SU-DHL-6 (cell line): ENCODE results near the gene RECK.

ENCODE experiments used
- H2AFZ ChIP-seq: fragments of 200-600 bp; sonication (generic); 2 replicates; pipeline ENCODE4 v1.6.1; 2014; ENCODE audit warnings: low read depth, mild to moderate bottlenecking, moderate library complexity, mixed read lengths, antibody characterized with exemption, low read length; ENCODE audit not compliant: severe bottlenecking
- H3F3A ChIP-seq: fragments of 200-600 bp; shearing (Covaris generic); 2 replicates; pipeline ENCODE4 v1.6.0; 2016; ENCODE audit warnings: antibody characterized with exemption, mild to moderate bottlenecking; ENCODE audit not compliant: insufficient read depth
- H3K27ac ChIP-seq: fragments of 200-600 bp; sonication (generic); 2 replicates; pipeline ENCODE4 v1.5.1; 2016; ENCODE audit warnings: low read depth, mild to moderate bottlenecking, low read length, moderate library complexity, mixed read lengths
- H3K27me3 ChIP-seq: fragments of 200-600 bp; sonication (generic), shearing (Covaris generic); 2 replicates; pipeline ENCODE4 v1.6.0; 2014; ENCODE audit warnings: mild to moderate bottlenecking, low read length
- H3K36me3 ChIP-seq: fragments of 200-600 bp; sonication (generic); 2 replicates; pipeline ENCODE4 v1.6.1; 2014; ENCODE audit warnings: mild to moderate bottlenecking, low read length, mixed read lengths
- H3K4me2 ChIP-seq: fragments of 300-600, 200-600 bp; shearing (Covaris generic), sonication (generic); 2 replicates; pipeline ENCODE4 v1.6.0; 2014; ENCODE audit warnings: low read length, low read depth, mild to moderate bottlenecking; ENCODE audit not compliant: poor library complexity, severe bottlenecking
- H3K4me3 ChIP-seq: fragments of 200-600 bp; sonication (generic); 2 replicates; pipeline ENCODE4 v1.5.1; 2014; ENCODE audit warnings: antibody characterized with exemption, low read length, mild to moderate bottlenecking, mixed read lengths; ENCODE audit not compliant: insufficient read depth, poor library complexity, severe bottlenecking
- H3K79me2 ChIP-seq: fragments of 200-600 bp; sonication (generic); 2 replicates; pipeline ENCODE4 v1.6.1; 2014; ENCODE audit warnings: mild to moderate bottlenecking, low read length, moderate library complexity; ENCODE audit not compliant: insufficient read depth
- H3K9ac ChIP-seq: fragments of 200-600 bp; sonication (generic); 2 replicates; pipeline ENCODE4 v1.7.0; 2014; ENCODE audit warnings: mild to moderate bottlenecking, low read length
- H3K9me2 ChIP-seq: fragments of 200-600 bp; sonication (generic); replicated peaks from 2 replicates; pipeline ENCODE4 v1.6.1; 2014; ENCODE audit warnings: low read length; ENCODE audit not compliant: insufficient read depth
- H3K9me3 ChIP-seq: fragments of 200-600 bp; sonication (generic); 2 replicates; pipeline ENCODE4 v1.6.1; 2014; ENCODE audit warnings: low read length, mixed read lengths; ENCODE audit not compliant: insufficient read depth
- H4K20me1 ChIP-seq: fragments of 200-600 bp; sonication (generic); 2 replicates; pipeline ENCODE4 v1.6.1; 2014; ENCODE audit warnings: low read depth, mild to moderate bottlenecking, antibody characterized with exemption, low read length, moderate library complexity, mixed read lengths
- EZH2phosphoT487 ChIP-seq: fragments of 200-600 bp; sonication (generic), shearing (Covaris generic); conservative IDR thresholded peaks from 2 replicates; pipeline ENCODE4 v1.6.1; 2018; ENCODE audit warnings: mild to moderate bottlenecking, antibody characterized with exemption, low read length, moderate library complexity, mixed read lengths
- TF ChIP-seq, protein P1 (sequence below): fragments of 200-600 bp; sonication (generic); IDR thresholded peaks from one replicate; pipeline ENCODE4 v1.5.1; 2017; ENCODE audit warnings: antibody characterized with exemption, mild to moderate bottlenecking, low read length, moderate library complexity; ENCODE audit not compliant: insufficient read depth, poor library complexity, severe bottlenecking

RECK gene

DNA sequence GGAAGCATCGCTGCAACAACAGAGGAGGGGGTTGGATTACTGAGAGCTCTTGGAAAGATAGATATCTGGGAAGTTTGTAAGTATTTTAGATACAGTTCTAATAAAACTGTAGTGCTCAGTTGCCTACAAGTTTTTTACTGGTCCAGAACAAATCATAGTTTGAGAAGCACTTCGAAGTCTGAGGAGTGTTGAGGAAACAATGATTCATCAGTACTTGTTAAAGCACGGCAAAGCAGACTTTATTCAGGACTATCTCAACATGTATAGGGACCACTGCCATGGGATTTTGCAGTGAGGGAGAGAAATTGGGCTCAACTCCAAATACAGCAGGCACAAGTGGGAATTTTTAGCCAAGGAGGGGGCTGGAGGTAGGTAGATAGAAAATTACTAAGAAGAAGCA, 25.3 kb upstream of the RECK start:
- H3K27me3 ChIP-seq: no peaks in the 10 kb centered on the region
- H3K27ac ChIP-seq: no peak overlapping the region

DNA sequence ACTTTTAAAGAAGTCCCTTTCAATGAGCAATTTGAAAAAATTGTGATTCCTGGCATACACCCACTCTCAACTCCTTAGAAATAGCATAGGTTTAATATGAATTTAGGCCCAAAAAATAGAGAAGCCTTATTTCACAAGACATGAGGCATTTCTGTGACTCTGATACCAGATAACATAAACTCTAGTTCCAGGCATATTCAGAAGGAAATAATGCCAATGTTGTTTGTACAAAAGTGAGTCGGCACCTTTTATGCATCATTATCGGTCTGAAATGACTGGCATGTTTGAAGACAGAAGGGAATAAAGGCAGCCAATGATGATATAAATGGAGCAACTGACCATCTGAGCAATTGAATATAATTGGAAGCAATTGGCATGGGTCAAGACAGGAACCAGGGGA, 19.4 kb upstream of the RECK start:
- no peak overlapping the region for H3K9ac ChIP-seq
- H3F3A ChIP-seq: no peaks in the 10 kb centered on the region
- no peak overlapping the region for H3K4me2 ChIP-seq
- no peaks in the 10 kb centered on the region for H3K27me3 ChIP-seq
- H3K9me3 ChIP-seq: no peaks in the 10 kb centered on the region
- H3K79me2 ChIP-seq: no peaks in the 10 kb centered on the region
- H3K27ac ChIP-seq: no peak overlapping the region
- H3K4me3 ChIP-seq: no peak overlapping the region
- no peaks in the 10 kb centered on the region for H3K36me3 ChIP-seq
- no peak overlapping the region for H2AFZ ChIP-seq
- H3K9me2 ChIP-seq: no peaks in the 10 kb centered on the region
- TF ChIP-seq, protein P1, sequence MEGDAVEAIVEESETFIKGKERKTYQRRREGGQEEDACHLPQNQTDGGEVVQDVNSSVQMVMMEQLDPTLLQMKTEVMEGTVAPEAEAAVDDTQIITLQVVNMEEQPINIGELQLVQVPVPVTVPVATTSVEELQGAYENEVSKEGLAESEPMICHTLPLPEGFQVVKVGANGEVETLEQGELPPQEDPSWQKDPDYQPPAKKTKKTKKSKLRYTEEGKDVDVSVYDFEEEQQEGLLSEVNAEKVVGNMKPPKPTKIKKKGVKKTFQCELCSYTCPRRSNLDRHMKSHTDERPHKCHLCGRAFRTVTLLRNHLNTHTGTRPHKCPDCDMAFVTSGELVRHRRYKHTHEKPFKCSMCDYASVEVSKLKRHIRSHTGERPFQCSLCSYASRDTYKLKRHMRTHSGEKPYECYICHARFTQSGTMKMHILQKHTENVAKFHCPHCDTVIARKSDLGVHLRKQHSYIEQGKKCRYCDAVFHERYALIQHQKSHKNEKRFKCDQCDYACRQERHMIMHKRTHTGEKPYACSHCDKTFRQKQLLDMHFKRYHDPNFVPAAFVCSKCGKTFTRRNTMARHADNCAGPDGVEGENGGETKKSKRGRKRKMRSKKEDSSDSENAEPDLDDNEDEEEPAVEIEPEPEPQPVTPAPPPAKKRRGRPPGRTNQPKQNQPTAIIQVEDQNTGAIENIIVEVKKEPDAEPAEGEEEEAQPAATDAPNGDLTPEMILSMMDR: no peak
- TF ChIP-seq EZH2phosphoT487: no peak
- no peaks in the 10 kb centered on the region for H4K20me1 ChIP-seq

More for the DNA sequence above, 25.3 kb upstream of the RECK start:
- TF ChIP-seq, protein P1: no peak
- TF ChIP-seq EZH2phosphoT487: no peak
- no peaks in the 10 kb centered on the region for H3K9me3 ChIP-seq
- H3K79me2 ChIP-seq: no peaks in the 10 kb centered on the region
- no peaks in the 10 kb centered on the region for H3K9me2 ChIP-seq
- no peak overlapping the region for H3K4me3 ChIP-seq
- H3F3A ChIP-seq: no peaks in the 10 kb centered on the region
- no peak overlapping the region for H3K4me2 ChIP-seq
- H4K20me1 ChIP-seq: no peaks in the 10 kb centered on the region
- H3K9ac ChIP-seq: no peak overlapping the region
- H2AFZ ChIP-seq: no peak overlapping the region
- H3K36me3 ChIP-seq: no peaks in the 10 kb centered on the region

DNA sequence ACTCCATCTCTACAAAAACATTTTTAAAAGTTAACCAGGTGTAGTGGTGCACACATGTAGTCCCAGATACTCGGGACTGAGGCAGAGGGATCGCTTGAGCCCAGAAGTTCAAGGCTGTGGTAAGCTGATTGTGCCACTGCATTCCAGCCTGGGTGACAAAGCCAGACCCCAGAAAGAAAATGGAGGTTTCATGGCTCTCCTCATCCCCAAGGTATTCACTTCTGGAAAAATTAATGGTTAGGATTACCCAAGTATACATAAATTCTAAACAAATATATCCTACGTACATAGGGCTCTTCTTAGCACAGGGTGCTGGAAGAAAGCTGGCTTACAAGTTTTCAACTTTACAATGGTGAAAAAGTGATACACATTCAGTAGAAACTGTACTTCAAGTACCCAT, 18.6 kb upstream of the RECK start:
- Histone ChIP-seq H3K27ac (no peak overlapping the region), H3K4me3 (no peak overlapping the region), H3K9ac (no peak overlapping the region), H3K36me3 (no peaks in the 10 kb centered on the region), H3K9me2 (no peaks in the 10 kb centered on the region), H3K4me2 (no peak overlapping the region), H2AFZ (no peak overlapping the region), H3K27me3 (no peaks in the 10 kb centered on the region), H3K79me2 (no peaks in the 10 kb centered on the region), H3F3A (no peaks in the 10 kb centered on the region), H4K20me1 (no peaks in the 10 kb centered on the region), H3K9me3 (no peaks in the 10 kb centered on the region)
- no peak for TF ChIP-seq EZH2phosphoT487
- TF ChIP-seq, protein P1: no peak
